Hepatocyte (in vitro differentiated cells): ENCODE data around the gene DMBT1.

Experiments used
- CTCF ChIP-seq: fragments of 200-600 bp; sonication (generic); IDR thresholded peaks from 2 replicates; pipeline ENCODE4 v1.5.1; 2016; ENCODE audit warnings: antibody characterized with exemption, mild to moderate bottlenecking; ENCODE audit not compliant: poor library complexity
- EZH2 ChIP-seq: fragments of 200-600 bp; sonication (generic); IDR thresholded peaks from 2 replicates; pipeline ENCODE4 v1.6.1; 2016; ENCODE audit warnings: antibody characterized with exemption, mild to moderate bottlenecking, borderline replicate concordance

DNA sequence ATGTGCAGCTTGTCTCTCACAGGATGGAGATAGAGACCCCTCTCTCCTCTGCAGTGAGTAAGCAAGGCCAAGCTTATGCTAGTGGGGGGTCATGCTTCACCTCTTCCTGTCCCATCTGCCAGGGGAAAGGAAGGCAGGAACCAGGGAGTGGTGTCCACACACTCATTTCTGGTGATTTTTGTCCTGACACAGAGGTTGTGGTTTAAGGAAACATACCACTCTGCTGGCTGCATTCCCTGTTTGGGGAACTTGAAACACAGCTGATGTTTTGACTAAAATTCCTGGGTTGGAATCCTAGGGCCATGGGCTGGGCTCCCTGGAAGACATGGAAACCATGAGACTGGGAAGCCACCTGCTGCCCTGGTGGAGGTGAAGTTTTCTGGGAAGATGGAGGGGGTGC is 117.7 kb downstream of the DMBT1 start:
- no peak for TF ChIP-seq CTCF
- TF ChIP-seq EZH2 = no peak
